A172 (cell line): Measurements from ENCODE around the gene EIF2S2. TPM values are rescaled to one million over a fixed set of nuclear protein-coding genes. Genes with fewer than 3 reads are reported as not detected.

Experiments used
- DNase-seq: peaks from one replicate; pipeline ENCODE4 v3.0.0-alpha.2; 2015; ENCODE audit warnings: low spot score
- total RNA-seq: library from RNA; depleted of rRNA; stranded (reverse); fragments of >200 nt; shearing (Covaris generic); gene quantifications from 2 replicates; pipeline ENCODE4 v1.2.3, GENCODE V29; 2014

The EIF2S2 gene
- total RNA-seq, 1 experiment from 2014 or later, result 203 TPM

DNA sequence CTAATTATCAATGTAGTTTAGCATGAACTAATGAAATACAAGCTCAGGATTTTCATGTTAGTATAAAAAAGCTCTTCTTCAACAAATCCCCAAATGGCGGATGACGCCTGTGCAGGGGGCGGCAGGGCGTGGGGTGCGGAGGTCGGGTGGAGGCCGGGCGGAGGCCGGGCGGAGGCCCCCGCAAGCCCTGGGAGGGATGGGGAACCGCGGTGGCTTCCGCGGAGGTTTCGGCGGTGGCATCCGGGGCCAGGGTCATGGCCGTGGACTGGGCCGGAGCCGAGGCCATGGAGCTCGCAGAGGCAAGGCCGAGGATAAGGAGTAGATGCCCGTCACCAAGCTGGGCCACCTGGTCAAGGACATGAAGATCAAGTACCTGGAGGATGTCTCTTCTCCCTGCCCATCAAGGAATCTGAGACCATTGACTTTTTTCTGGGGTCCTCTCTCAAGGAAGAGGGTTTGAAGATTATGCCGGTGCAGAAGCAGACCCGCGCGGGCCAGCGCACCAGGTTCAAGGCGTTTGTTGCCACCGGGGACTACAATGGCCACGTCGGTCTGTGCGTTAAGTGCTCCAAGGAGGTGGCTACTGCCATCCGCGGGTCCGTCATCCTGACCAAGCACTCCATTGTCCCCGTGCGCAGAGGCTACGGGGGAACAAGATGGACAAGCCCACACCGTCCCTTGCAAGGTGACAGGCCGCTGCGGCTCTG is 10.4 kb upstream of the EIF2S2 start:
- no peak for DNase-seq

DNA sequence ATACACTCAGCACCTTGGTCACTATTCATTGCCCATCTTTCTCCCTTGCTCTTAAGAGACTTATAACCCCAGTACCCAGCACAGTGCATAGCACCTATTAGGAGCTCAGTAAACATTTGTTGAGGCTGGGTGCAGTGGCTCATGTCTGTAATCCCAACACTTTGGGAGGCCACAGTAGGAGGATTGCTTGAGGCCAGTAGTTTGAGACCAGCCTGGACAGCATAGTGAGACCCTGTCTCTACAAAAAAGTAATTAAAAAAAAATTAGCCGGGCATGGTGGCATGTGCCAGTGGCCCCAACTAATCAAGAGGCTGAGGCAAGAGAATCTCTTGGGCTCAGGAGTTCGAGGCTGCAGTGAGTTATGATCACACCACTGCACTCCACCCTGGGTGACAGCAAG is 8.2 kb upstream of the EIF2S2 start:
- no peak for DNase-seq

DNA sequence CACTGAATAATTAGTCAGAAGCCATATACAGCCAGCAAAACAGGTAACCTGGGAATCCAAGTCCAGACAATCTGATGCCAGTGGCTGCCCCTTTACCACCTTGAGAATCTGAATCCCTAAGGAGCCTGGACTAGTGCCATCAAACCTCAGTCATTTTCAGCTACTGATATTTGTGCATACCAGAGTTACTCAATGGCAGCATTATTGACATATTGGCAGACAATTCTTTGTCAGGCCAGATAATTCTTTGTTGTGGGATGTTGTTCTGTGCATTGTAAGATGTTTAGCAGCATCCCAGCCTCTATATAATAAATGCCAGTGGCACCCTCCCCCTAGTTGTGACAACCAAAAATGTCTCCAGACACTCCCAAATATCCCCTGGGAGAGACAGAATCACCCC is 3.2 kb upstream of the EIF2S2 start:
- no peak for DNase-seq

DNA sequence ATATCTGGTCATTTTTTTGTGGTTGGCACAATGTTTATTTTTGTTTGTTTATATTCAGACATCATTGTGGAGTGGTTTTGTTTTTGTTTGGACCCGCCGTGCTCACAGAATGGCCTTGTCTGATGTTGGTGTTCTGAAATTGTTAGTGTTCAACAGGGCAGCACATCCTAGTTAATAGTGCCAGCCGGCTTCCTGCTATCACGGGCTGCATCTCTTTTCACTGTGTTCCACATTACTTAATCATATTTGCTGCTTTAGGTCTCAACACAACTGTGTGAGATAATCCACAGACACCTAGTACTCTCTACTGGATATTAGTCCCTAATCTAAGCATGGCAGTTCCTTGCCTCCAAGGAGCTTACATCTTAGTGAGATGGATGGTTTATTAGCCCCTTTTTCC is 2.8 kb upstream of the EIF2S2 start:
- no peak for DNase-seq

DNA sequence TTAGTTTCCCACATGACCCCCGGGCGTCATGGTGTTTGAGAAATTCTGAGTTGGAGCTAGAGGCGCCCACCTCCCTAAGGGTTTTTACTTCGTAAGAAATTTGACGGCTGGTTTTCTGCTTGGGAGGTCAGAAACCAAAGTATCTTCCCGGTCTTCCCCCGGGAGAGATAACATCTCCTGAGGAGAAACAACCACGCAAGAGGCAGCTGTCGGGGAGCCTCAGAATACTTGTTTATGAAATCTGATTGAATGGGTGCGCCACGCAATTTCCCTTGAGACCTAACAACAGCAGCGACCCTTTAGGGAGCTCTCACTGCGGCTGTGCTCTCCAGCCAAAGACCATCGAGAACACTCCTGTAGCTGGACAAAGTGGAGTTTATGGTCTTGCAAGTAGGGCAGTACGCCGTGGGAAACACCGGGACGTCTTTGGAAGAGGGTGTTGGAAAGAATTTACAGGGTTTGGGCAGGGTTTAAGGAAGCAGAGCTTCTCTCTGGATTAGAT is 608 bp upstream of the EIF2S2 start:
- DNase-seq, result peak; percentile 30

DNA sequence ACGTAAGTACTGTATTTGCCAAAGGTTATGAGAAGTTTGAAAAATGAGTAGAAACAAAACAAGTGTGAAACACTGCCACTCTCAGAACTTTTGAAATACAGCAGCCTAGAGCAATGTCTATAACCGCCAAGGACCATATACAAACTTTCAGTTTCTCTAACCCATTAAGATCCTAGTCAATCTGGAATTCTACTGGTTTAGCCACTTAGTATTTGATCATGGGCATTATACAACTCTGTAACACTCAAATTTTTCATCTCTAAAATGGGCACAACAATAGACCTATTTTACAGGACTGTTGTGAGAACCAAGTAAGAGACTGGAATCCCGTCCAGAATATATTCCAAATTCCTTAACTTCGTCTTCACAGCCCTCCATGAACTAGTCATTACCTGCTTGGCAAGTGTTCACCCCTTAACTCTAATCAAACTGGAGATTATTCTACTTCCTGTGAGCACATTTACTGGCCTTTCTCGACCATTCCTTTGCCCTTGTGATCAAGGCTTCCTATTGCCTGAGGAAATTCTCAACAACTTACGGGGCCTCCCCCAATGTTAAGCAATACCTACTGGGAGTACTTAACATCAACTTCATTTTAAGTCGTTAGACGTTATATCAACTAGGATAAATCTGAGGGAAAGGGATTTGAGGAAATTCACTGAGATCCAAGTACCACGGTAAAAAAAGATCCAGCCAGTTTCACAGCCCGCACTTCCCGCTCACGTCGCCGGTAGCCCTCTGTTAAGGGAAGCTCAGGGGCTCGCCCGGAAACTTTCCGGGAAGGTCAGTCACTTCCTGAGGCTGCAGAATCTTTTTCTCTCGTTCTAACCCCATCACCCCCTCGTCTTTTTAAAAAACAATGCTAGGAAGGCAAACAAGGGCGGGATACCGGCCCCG is 1.1 kb downstream of the EIF2S2 start:
- DNase-seq, result peak; percentile 51

DNA sequence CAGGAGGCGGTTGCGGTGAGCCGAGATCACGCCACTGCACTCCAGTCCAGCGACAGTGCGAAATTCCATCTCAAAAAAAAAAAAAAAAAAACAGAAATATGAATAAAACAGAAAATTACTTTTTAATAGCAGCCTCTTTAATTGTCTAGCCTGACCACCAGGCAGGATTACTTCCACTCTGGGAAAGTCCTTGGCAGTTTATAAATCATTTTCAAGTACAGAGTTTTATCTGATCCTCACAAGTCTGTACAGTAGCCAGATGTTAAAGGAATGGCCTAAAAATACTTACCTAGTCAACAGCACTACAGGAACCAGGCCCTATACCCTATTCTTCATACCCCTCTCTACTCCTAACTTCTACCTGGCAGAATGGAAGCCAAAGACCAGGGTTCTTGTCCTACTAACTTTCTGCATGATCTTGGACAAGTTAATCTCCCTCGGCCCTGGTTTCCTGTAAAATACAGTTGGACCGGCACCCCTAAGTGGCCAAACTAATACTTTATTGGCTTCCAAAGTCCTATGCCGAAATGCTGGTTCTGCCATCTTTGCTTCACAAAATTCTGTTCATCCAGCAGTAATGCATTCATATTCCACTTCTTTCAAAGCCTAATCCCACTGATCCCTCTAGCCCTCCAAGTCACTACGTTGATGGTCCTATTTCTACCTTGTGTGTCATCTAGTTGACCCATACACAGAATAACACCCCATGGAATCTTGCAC is 1.9 kb downstream of the EIF2S2 start:
- DNase-seq, result no peak

DNA sequence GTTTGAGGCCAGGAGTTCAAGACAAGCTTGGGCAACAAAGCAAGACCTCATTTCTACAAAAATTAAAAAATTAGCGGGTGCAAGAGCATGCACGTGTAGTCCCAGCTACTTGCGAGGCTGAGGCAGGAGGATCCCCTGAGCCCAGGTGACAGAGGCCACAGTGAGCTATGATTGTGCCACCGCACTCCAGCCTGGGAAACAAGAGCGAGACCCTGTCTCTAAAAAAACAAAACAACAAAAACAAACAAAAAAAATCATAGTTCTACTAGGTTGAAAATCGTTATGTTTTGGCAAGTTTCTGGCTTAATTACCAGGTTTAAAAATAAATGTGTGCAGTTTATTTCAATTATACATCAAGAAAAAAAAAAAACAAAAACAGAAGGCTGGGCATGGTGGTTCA is 2.6 kb downstream of the EIF2S2 start:
- DNase-seq, result no peak

DNA sequence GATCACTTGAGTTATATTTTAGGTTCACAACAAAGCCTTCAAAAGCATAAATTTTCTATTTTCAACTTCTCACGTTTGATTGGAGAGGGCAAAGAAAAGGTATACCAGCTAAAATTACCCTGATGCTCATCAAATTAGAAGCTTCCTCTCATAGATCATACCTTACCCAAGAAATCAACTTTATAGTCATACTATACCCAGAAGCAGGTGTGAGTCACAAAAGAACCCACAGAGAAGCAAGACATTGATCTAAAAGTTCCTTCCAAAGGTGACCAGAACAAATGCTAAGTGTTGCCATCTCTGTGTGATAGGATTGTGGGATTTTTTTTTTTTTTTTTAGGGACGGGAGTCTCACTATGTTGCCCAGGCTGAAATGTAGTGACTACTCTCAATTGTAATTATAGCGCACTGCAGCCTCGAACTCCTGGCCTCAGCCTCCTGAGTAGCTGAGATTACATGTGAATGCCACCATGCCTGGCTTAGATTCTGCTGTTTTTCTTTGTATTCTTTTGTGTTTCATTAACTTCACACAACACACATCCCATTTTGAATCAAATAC is 3.3 kb downstream of the EIF2S2 start:
- DNase-seq, result no peak

DNA sequence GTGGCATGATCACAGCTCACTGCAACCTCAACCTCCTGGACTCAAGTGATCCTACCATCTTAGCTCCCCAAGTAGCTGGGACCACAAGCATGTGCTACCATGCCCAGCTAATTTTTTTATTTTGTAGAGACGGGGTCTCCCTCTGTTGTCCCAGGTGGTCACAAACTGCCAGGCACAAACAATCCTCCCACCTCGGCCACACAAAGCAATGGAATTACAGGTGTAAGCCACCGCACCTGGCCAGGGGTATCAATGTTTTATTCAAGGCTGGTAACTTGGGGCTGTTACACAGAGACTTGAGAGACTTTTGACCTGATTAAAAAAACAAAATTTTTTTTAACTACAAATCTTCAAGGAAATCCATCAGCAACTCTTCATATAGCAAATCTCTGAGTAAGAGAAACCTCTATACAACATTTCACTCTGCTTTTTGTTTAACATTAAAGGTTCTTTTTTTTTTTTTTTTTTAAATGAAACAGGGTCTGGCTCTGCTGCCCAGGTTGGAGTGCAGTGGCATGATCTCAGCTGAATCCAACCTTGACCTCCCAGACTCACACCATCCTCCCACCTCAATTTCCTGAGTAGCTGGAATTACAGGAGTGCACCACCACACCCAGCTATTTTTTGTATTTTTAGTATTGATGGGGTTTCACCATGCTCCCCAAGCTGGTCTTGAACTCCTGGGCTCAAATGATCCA is 5.9 kb downstream of the EIF2S2 start:
- no peak for DNase-seq

DNA sequence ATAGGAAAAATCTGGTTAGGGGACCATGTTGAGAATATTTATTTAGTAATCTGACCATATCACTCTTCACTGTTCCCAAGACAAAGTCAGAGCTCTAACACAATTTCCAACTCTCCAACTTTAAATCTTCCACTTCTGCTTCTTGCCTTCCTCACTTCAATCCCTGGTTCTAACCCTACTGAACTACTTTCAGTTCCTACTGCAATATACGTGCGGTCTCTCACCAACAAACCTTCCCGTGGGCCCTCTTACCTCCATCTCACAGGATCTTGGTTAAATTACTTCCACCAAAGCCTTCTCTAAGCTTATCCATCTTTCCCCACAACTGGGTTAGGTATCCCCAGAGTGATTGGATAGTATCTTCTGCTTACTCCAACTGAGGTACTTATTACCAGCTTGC is 8.0 kb downstream of the EIF2S2 start:
- no peak for DNase-seq

DNA sequence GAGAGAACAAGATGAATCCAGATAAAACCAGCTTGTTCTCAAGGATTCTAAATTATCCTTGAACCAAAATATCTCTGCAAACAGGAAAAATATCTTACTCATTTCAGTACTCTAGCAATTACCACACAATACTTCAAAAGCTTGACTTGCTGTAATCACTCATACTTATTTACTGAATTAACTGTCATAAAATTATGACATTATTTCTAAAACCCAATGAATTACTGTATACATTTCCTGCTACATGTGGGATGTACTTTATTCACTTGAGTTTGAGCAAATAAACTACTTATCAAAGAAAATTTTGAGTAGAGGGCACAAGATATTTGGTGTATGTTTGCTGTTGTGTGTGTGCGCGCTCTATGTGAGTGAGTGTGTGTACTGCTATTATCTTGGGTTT is 9.7 kb downstream of the EIF2S2 start:
- DNase-seq, result no peak

DNA sequence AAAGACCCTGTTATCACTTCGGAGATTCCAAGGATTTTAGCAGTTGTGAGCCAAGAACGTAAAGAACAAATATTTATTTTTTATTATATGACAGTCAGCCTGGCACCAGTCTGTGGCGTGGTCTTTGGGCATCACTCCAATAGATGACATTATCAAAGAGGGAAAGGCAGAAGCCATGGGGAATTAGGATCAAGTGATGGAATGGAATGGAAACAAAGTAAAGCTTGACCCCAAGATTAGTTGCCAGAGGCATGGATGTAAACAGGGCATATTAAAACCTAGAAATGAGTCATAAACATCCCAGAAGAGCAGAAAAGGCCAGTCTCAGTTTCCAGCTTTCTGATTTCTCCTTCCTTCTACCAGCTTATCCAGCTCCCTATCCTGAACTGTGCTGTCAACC is 11.5 kb downstream of the EIF2S2 start:
- DNase-seq, result no peak

DNA sequence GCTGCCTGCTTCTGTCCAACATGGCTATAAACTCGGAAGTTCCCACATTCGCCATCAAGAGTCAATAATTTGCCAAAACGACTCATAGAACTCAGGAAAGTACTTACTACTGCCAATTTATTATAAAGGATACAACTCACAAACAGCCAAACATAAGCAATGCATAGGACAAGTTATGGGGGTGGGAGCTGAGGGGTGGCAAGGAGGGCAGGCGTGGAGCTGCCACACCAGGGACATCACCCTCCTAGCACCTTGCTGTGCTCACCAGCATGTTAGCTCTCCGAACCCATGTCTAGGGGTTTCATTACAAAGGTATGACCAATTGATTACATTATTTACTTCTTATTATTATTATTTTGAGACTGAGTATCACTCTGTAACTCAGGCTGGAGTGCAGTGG is 12.4 kb downstream of the EIF2S2 start:
- no peak for DNase-seq

DNA sequence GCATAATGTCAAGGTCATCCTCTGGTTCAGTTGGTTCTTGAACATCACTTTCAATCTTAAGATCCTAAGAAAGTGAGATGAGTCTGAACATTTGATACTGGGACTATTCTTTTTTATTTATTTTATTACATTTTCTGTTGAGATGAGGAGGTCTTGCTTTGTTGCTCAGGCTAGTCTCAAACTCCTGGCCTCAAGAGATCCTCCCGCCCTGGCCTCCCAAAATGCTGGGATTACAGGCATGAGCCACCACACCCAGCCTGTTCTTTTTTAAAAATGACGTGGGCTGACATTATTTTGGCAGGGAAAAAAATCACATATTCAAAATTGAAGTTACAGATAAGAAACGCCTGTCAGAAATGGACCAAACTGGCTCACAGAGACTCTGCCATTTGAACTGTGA is 13.5 kb downstream of the EIF2S2 start:
- DNase-seq, result no peak

DNA sequence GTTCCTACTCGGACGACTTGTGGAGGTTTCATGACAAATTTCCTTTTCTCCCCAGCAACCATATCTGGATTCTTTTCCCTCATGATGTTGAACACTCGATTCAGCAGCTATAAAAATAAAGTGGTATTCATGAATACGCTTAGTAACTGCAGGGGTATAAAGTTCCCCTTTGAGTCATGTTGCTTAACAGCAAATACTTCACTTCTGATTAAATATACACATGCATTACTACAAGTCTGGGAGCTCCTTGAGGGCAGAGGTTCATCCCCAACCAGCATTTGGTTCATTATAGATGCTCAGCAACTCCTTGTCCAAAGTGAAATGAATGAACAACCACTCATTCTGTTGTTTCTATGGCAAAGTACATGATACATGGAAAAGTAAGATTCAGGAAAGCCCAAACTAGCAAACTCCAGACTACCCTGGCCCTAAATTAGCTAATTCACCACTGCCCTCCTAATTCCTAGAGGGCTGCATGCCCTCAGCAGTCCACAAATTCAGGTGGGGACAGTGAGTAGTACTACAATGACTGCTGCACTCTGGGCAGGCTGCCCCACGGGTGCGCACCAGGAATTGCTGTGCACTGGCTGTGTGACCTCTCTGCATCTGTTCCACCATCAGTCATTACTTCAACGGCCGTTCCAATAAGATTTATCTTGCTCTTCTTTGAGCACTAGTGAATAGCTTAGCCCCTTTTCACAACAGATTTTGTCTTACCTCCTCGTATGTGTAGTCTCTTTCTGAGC is 15.2 kb downstream of the EIF2S2 start:
- DNase-seq, result no peak

DNA sequence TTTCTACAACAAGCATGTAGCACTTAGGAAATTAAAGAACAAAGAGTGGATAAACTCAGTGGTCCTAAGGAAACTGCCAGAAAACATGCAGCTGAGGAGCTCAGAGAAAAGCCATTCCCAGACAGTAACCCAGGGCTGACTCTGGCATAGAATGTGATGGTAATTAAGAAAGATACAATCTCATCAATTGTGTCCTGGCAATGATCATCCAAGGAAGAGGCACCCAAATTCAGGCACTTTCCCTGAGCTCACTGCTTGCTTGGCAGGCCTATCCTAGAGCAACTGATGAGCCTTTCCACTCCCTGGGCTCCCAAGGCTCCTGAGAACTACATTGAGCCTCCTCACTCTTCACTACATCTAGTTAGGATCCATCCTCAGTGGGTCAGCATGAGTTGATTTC is 16.2 kb downstream of the EIF2S2 start:
- DNase-seq, result no peak

DNA sequence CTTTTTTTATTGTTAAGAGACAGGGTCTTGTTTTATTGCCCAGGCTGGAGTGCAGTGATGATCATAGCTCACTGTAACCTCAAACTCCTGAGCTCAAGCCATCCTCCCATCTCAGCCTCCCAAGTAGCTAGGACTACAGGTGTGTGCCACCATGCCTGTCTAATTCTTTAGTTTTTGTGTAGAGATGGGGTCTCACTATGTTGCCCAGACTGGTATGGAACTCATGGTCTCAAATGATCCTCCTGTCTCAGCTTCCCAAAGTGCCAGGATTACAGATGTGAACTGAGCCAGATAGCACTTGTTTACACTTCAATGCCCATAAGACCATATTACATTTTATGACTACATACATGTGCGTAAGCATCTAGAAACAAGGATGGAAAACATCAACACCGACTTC is 18.1 kb downstream of the EIF2S2 start:
- no peak for DNase-seq

DNA sequence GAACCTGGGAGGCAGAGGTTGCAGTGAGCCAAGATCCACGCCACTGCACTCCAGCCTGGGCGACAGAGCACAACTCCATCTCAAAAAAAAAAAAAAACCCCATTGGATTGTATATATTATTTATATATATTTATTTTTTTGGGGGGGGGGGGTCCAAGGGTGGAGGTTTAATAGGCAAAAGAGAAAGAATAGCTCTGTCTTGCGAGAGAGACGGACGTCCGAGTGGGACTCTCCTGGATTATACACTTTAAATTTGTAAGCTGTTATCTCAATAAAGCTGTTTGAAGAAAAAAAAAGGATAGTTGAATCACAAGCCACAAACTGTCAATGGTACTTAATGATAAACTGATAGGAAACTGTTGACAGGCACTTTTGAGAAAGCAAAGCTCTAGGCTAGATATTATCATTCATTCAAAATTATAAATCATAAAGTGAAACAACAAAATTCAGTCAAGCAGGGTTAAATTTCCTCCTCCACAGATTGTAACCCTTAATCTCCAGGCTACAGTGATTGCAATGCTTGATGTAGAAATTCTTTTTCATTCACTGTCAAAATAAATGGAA is 20.3 kb downstream of the EIF2S2 start:
- no peak for DNase-seq

DNA sequence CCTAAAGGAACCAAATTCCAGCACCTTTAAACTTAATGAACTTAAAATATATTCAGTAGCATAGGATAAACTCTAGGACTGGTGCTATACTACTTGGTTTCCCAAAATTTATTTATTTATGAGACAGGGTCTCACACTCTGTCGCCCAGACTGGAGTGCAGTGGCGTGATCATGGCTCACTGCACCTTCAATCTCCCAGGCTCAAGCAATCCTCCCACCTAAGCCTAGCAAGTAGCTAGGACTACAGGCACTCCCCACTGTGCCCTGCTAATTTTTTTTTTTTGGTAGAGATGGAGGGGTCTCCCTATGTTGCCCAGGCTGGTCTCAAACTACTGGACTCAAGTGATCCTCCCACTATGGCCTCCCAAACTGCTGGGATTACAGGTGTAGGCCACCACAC is 21.4 kb downstream of the EIF2S2 start:
- DNase-seq, result no peak
